Measurements from ENCODE around the gene NME7.

- no peak for TF ChIP-seq CTCF (conservative IDR thresholded peaks at IDR 0.05; ENCODE audit: low read depth in 2 of 2)
- no peak for TF ChIP-seq EZH2 (IDR thresholded peaks at IDR 0.05; ENCODE audit: low read depth, unreplicated experiment)
- TF ChIP-seq POLR2AphosphoS5 (IDR thresholded peaks at IDR 0.05; ENCODE audit: low read depth), result no peak
- TF ChIP-seq CREB1 (CRISPR knock-in tag; IDR thresholded peaks at IDR 0.05; ENCODE audit: low read depth), result no peak
- TF ChIP-seq REST (IDR thresholded peaks at IDR 0.05; ENCODE audit: unreplicated experiment), result no peak
- TF ChIP-seq ZNF114 (CRISPR knock-in tag; IDR thresholded peaks at IDR 0.05), result no peak
- TF ChIP-seq JUNB (IDR thresholded peaks at IDR 0.05; ENCODE audit: unreplicated experiment), result no peak
- TF ChIP-seq EZH2phosphoT487 (IDR thresholded peaks at IDR 0.05; ENCODE audit: unreplicated experiment), result no peak
- no peak for TF ChIP-seq ETS1 (IDR thresholded peaks at IDR 0.05)
- no peak for TF ChIP-seq NANOG (IDR thresholded peaks at IDR 0.05; ENCODE audit: borderline replicate concordance)
- no peak for TF ChIP-seq ZNF331 (CRISPR knock-in tag; IDR thresholded peaks at IDR 0.05; ENCODE audit: low read depth)
- TF ChIP-seq STAT1 (IDR thresholded peaks at IDR 0.05; ENCODE audit: unreplicated experiment), result no peak
- TF ChIP-seq ZNF462 (CRISPR knock-in tag; IDR thresholded peaks at IDR 0.05), result no peak
Observed at GRCh38 chr1:169143346-169143745, 224.3 kb downstream of the NME7 start.
